Measurements from ENCODE around the gene SPATA12. TPM values are rescaled to one million over a fixed set of nuclear protein-coding genes. Genes with fewer than 3 reads are reported as not detected.

SPATA12 gene
- total and polyA plus RNA-seq, 2 donors (not counting 3 experiments of a cell fraction or from before 2014, with no cell fraction given): 0.18 TPM; not detected in 1

DNA sequence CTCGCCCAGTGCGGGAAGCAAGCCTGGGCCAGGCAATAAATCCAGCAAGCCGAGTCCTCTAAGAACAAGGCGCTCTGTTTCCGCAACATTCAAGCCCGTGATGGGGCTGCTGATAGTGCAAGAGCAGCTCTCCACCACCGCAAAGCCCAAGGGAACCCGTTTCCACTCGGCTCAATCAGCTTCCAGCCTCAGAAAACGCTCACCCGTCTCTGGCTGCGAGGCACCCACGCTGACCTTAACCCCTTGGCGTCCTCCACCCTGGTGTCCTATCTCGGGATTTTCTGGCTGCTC is 17.8 kb downstream of the SPATA12 start:
- H3K9ac ChIP-seq (replicated peaks; ENCODE audit: extremely low read depth, insufficient read depth, low read length): no peak overlapping the region
- dilution Hi-C loops (cut with MboI; ENCODE audit: extremely low pct_ligation_motif_present, low sequenced_read_pairs): no loop called here
- H3K4me2 ChIP-seq (ENCODE audit: insufficient read depth, low read length): peak overlapping the region; percentile 82
- peak; percentile 26 for FAIRE-seq
- peak overlapping the region; percentile 96 for H2AFZ ChIP-seq (ENCODE audit: low read depth, low read length)
- BruUV-seq (replicated peaks): no TSS peak
- peaks cover 22% of the 10 kb centered on the region for H3K4me1 ChIP-seq (ENCODE audit: control insufficient read depth, extremely low read depth, insufficient read depth, low read length)
- intact Hi-C loops (cut with micrococcal nuclease): loop anchor here (2.0 kb wide), 2 partner anchors 17 to 83 kb away; partner anchors contain the start of gene SPATA12
- no peaks in the 10 kb centered on the region for H3K9me3 ChIP-seq (replicated peaks; ENCODE audit: control insufficient read depth, insufficient read depth, low read length)
- no peaks in the 10 kb centered on the region for H4K20me1 ChIP-seq (replicated peaks; ENCODE audit: control insufficient read depth, extremely low read depth, insufficient read depth, low read length)
- peak overlapping the region in 2 of 3 experiments; percentile 63 to 65 for H3K4me3 ChIP-seq (replicated peaks in 1 of 3; ENCODE audit: insufficient read depth in 1 of 3, low read depth in 1 of 3, low read length in 3 of 3)
- ChIA-PET CTCF (interaction anchor here (0.8 to 1.6 kb wide), 5 partner anchors 9 to 82 kb away, joined by 3 to 5 read pairs (median 4); partner anchors contain the start of gene SPATA12), POLR2A (interaction anchor here (0.6 kb wide), 1 partner anchor 35 kb away, joined by 3 read pairs; no protein-coding TSS in a partner anchor)
- TF ChIP-seq GATA2 (IDR thresholded peaks at IDR 0.05; ENCODE audit: insufficient read depth, insufficient read length, low read depth, low read length): no peak
- TF ChIP-seq, protein P1, sequence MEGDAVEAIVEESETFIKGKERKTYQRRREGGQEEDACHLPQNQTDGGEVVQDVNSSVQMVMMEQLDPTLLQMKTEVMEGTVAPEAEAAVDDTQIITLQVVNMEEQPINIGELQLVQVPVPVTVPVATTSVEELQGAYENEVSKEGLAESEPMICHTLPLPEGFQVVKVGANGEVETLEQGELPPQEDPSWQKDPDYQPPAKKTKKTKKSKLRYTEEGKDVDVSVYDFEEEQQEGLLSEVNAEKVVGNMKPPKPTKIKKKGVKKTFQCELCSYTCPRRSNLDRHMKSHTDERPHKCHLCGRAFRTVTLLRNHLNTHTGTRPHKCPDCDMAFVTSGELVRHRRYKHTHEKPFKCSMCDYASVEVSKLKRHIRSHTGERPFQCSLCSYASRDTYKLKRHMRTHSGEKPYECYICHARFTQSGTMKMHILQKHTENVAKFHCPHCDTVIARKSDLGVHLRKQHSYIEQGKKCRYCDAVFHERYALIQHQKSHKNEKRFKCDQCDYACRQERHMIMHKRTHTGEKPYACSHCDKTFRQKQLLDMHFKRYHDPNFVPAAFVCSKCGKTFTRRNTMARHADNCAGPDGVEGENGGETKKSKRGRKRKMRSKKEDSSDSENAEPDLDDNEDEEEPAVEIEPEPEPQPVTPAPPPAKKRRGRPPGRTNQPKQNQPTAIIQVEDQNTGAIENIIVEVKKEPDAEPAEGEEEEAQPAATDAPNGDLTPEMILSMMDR (IDR thresholded peaks at IDR 0.05; ENCODE audit: extremely low read depth in 1 of 2, insufficient read depth in 1 of 2, low read depth in 1 of 2, low read length in 2 of 2): no peak
- TF ChIP-seq POLR2A (IDR thresholded peaks at IDR 0.05; ENCODE audit: low read depth, low read length): no peak
- no peak for TF ChIP-seq EZH2 (IDR thresholded peaks at IDR 0.05; ENCODE audit: borderline replicate concordance, low read depth, low read length, severe bottlenecking)
- no peak for TF ChIP-seq POLR2AphosphoS5 (IDR thresholded peaks at IDR 0.05; ENCODE audit: insufficient read depth, low read depth, low read length)
- TF ChIP-seq FOS (IDR thresholded peaks at IDR 0.05; ENCODE audit: borderline replicate concordance, insufficient read depth, low read length): no peak
- TF ChIP-seq JUN (IDR thresholded peaks at IDR 0.05; ENCODE audit: borderline replicate concordance, insufficient read depth, insufficient read length, low read depth): no peak
- no peak for TF ChIP-seq MYC (IDR thresholded peaks at IDR 0.05; ENCODE audit: low read depth, low read length)
- TF ChIP-seq, protein P2, sequence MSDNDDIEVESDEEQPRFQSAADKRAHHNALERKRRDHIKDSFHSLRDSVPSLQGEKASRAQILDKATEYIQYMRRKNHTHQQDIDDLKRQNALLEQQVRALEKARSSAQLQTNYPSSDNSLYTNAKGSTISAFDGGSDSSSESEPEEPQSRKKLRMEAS (IDR thresholded peaks at IDR 0.05; ENCODE audit: insufficient read depth, insufficient read length): no peak
- no peaks in the 10 kb centered on the region for H3K79me2 ChIP-seq (ENCODE audit: control insufficient read depth, insufficient read depth, low read length)
- H3K27me3 ChIP-seq (ENCODE audit: control insufficient read depth in 2 of 2, insufficient read depth in 2 of 2, low read length in 2 of 2): peaks cover 2 to 3% of the 10 kb centered on the region in 2 experiments
- no peaks in the 10 kb centered on the region for H3K36me3 ChIP-seq (ENCODE audit: control insufficient read depth in 2 of 2, extremely low read depth in 1 of 2, insufficient read depth in 2 of 2, low read length in 2 of 2)
- peak; percentile 45 for DNase-seq (ENCODE audit: low read depth, low spot score)
- H3K9me1 ChIP-seq (replicated peaks; ENCODE audit: control insufficient read depth, extremely low read depth, insufficient read depth, low read length): no peaks in the 10 kb centered on the region
- H3K27ac ChIP-seq (ENCODE audit: insufficient read depth, low read depth, low read length): no peak overlapping the region

Measured in endothelial cell of umbilical vein (primary cell).